LoVo (cell line): ENCODE data around the gene ACVR1.
"Not testable (repeated sequence)": the region's sequence is repeated elsewhere in the genome, so short reads cannot be mapped to it uniquely, and the experiment has no call there.

Source experiments
- DNase-seq: peaks from one replicate; pipeline ENCODE4 v3.0.0-alpha.2; 2016; ENCODE audit warnings: low spot score

Gene ACVR1

DNA sequence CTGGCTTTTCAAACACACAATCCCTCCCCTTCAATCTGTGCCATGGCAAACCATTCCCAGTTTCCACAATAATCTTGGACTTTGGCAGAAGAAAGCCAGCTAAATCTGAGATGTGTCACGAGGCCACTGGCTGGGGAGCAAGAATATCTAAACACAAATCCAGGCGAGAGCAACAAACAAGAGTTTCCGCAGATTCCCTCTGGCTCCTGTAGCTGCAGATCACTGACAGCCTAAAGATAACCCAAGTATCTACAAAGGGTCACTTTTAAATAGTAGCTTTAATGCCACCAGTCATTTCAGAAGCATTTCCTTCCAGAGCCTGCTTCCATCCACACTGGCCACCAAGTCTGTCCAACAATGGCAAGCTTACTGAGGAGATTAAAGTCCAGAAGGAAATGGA is 86.9 kb downstream of the ACVR1 start:
- DNase-seq: no peak

DNA sequence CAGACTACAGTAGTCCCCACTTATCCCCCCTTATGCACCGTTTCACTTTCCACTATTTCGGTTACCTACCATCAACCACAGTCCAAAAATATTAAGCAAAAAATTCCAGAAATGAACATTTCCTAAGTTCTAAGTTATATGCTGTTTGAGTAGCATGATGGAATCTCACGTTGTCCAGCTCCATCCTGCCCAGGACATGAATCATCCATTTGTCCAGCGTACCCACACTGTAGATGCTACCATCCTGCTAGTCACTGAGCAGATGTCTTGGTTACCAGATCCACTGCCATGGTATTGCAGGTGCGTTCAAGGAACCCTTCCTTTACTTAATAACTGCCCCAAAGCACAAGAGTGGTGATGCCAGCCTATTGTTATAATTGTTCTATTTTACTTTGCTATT is 87.9 kb downstream of the ACVR1 start:
- DNase-seq: no peak

DNA sequence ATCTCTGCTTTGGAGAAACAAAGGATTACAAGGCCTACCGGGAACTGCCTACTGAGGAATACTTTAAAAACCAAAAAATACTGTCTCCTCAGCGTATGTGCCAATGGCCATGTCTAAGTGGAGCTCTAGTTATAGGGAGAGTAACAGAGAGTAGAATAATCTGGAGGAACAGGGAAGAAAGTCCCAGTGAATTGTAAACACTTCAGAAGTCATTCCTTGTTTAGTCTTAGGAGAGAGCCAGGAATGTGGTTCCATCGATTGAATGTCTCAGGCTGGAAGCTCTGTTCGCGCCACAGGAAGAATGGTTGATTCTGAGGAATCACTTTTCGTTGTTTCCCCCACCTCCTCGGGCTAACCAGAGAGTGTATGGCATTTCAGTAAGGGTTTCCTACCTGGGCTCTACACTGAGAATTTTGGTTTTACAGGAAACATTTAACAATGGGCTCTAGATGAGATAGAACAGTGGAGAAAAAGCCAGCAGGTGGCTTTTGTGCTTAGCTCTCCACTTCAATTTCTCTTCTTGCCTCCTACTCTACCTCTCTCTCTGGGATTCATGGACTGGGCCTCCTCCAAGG is 88.7 kb downstream of the ACVR1 start:
- DNase-seq: no peak

- no peak for DNase-seq
Measured at GRCh38 chr2:157786663-157787363, 89.3 kb downstream of the ACVR1 start.

DNA sequence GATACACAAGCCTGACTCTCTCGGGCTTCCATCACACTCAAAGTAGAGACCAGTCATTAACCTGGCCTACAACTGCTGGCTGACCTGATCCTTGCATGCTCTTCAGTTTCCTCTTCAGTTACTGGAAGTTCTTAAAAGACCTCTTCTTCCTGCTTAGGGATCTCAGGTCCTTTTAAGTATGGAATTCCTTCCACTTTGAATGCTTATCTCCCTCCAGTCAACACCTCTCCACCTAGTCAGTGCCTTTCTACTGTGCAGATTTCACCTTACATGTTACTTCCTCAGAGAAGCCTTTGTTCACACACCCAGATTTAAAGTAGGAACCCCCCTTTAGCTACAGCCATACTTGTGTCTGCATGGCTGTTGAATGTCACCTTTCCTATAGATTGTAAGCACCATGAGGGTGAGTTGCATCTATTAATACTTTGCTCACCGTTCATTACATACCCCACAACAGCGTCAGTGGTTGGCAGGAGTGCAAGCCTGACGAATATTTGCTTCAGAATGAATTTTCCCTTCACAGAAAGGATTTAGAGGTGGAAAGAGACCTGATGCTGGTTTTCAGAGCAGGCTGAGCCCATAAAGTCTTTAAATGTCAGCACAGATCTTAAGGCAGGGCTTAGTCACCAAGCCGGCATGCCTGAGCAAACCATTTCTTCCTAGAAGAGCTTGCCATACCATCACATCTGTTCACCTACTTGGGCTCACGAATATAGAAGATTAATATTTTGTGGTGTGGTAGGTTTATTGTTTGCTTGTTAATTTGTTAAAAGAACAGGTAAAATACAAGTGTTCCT is 90.1 kb downstream of the ACVR1 start:
- no peak for DNase-seq

- peak; percentile 12 for DNase-seq
Measured at GRCh38 chr2:157785200-157785599, 90.9 kb downstream of the ACVR1 start.

GRCh38 chr2:157784823-157785175 is 91.3 kb downstream of the ACVR1 start:
- DNase-seq: no peak

DNA sequence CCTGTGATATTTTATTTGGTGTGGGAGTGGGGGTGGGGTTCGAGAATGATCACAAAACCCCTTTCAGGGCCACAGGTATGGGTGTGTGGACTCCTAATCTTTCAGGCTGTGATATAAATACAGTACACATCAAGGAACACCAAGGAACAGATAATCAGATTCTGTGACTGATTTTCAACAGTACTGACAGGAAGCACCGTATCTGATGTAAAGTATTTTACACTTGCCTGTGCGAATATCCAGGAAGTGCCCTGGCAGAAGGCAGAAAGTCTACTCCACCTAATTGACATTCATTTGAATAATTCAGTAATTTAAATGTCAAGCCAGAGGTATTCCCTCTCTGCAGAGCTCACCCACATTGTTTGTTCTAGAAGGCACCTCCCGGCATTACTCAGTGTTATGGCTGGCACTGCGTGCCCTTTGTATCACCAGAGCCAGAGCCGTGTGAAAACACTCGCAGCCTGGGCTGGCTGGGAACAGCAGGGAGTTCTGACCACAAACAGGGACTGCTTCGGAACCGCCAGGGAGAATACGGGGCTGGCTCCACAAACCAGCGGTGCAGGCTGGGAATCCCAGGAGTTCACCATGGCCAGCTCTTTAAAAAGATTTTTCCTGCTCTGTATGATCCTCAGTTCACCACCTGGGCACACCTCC is 91.8 kb downstream of the ACVR1 start:
- DNase-seq: peak; percentile 64

DNA sequence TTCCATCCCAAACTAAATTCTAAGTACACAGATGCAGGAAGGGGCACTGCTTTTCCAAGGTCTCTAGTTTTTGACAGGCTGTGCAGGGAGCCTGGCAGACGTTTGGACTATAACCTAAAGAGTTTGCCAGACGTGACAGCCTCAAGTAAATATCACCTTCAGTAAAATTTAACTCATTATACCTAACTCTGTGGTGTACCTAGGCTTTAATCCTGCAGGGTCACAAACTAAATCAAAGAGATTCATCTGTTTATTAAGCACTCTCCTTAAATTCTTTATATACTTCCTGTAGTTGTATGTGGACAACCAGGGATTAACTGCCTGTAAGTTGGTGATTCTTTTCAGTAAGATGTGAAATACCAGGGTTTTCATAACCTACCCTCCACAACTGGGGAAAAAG is 92.9 kb downstream of the ACVR1 start:
- no peak for DNase-seq

DNA sequence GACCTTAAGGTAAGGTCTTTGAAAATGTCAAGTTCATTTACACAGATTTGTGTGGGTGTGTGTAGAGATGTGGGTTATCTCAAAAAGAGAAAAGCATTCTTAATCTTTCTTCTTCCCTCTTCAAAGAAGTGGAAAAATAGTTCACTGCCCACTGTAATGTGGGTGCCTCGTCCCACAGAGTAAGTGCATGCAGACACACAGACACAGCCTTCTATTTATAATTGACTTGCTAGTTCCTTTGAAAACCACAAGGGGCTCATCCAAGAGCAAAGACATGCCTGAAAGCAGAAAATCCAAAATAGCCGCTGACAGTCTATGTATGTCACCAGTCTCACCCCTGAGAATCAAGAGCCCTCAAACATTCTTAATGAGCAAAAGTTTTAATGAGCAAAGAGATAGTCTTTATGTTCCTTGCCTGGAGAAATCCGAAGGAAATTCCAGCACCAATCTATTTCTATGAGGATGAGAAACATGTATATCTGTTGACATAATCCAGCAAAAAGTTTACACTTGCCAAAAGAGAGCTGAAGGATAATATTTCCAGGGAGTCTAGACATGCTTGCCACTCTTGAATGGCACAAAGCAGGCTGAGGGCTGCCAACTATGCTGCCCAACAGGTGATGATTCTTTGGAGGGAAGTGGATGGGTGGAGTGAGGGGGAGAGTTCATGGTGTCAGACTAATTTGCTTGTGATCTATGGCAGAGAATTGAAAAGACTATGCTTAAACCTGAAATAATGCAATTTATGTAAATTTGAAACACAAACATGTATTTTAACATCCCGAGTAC is 93.9 kb downstream of the ACVR1 start:
- DNase-seq: no peak

DNA sequence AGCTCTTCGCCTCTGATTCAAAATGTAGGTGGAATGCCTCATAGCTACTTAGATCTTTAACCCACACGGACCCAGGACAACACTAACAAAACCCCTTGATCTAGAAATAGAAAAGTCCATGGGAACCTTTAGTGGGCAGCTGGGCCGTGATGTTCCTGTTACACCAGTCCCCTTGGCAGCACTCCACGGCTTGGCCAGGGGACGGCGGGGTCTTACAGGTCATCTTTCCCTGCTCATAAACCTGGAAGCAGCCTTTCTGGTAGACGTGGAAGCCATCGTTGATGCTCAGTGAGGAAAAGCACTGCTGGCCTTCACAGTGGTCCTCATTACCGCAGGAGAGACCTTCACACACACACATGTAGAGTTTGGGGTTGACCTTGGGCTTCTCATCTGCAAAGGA is 95.9 kb downstream of the ACVR1 start:
- no peak for DNase-seq

DNA sequence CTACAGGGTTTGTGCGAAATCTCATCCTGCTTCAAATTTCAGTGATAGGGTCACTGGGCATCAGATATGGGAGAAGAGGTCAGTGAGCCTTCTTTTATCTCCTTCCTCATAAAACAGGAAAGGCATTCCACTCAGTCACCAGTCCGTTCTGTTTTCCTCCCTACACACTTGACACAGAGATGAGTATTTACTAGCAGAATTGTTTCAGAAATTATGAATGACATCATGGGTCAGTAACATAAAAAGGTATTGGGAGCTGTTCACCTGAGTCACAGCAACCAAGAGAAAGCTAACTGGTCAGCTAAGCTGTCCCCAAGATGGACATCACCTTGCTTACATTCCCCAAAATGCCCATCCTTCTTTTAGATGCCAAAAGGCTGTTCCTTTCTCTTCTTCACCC is 96.3 kb downstream of the ACVR1 start:
- DNase-seq: no peak

DNA sequence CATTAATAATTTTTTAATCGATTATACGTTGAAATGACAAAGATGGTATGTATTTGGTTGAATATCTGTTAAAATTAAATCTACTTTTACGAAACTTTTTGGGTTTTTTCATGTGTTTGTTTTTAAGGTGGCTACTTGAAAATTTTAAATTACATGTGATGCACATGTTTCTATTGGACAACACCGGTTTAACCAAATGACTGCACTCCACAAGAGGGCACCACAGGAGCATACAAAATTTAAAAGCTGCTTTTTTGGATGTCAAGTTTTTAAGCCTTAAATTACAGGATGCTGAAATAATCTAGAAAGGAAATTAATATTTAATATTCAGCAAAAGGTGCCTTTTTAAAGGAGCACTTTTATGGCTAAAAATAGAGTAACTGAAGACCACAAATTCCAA is 98.7 kb downstream of the ACVR1 start:
- DNase-seq: peak; percentile 19

GRCh38 chr2:157771234-157771633 is 104.9 kb downstream of the ACVR1 start:
- no peak for DNase-seq

DNA sequence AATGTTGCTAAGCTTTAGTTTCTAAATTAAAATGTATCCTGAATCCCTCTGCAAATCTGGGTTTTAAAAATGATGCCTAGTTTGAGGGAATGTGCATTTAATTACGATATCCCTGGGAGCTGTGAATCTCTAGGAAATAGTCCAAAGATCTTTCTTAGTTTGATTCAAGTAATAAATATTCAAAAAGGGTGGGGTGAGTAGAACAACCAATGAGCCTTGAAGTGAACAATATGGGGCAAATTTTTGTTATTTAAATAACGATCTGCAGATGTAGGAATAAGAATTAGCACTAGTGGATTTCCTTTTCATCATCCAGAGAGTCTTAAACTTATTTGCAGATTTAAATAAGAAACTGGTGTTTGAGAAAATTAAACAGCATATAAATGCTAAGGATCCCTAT is 106.3 kb downstream of the ACVR1 start:
- no peak for DNase-seq

DNA sequence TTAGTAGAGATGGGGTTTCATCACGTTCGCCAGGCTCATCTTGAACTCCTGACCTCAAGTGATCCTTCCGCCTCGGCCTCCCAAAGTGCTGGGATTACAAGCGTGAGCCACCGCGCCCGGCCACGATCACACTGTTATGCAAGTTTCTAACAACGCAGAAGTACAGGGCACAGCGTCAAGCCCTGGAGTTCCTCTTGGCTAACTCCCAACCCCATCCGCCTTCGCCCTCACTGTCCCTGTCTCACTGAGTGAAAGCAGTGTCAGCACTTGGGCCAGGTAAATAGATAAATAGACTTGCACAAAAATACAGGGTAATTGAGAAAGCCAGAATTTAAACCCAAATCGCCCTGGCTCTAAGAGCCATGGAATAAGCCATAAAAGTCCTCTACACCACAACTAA is 111.7 kb downstream of the ACVR1 start:
- no peak for DNase-seq

DNA sequence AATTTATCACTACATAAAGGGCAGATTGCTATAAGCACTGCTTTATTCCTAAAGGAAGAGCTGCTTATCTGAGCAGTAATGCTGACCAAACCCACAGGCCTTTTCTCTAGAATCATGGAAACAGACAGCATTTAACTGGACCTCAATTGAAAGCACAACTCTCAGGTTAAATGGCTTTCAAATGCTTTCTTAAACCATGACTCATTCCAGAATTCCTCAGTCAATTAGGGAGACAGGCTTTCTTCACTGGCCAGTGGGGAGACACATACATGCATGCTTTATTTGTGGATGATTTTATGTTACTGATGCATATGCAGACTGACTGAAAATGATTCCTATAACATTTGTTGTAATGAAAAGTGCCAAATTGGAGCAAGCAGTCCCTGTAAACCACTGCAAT is 114.6 kb downstream of the ACVR1 start:
- no peak for DNase-seq

DNA sequence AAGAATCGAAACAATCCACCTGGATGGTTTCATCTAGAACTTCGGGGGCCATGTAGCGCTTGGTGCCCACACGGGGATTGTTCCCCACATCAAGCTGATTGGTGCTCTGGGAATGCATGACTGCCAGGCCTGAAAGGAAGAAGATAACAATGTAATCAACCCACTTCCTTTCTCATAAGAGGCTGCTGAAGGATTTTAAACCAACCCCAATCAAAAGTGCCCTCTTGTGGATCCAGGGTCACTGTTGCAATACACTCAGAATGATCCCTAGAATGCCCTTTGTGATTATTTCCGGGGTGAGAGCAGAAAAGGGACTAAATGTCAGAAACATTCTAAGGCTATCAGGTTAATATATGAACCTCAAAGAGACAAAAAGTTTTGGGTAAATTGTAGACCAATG is 115.2 kb downstream of the ACVR1 start:
- no peak for DNase-seq

DNA sequence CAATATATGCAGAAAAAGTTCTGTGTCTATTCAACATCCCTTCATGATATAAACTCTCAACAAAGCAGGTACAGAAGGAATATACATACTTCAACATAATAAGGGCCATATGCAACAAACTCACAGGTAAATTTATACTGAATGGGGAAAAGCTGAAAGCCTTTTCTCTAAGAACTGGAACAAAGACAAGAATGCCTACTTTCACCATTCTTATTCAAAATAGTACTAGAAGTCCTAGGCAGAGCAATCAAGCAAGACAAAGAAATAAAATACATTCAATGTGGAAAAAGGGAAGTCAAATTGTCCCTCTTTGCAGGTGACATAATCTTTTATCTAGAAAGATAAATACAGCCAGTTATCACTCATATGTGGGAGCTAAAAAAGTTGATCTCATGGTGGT is 116.3 kb downstream of the ACVR1 start:
- no peak for DNase-seq

DNA sequence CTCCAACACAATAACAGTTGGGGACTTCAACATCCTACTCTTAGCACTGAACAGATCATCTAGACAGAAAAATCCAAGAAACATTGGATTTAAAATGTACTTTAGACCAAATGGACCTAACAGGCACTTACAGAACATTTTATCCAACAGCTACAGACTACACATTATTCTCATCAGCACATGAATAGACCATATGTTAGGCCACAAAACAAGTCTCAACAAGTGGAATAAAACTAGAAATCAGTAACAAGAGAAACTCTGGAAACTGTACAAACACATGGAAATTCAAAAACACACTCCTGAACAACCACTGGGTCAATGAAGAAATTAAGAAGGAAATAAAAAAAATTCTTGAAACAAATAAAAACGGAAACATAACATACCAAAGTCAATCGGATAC is 117.5 kb downstream of the ACVR1 start:
- no peak for DNase-seq

- no peak for DNase-seq
Measured at GRCh38 chr2:157757500-157757899, 118.6 kb downstream of the ACVR1 start.

DNA sequence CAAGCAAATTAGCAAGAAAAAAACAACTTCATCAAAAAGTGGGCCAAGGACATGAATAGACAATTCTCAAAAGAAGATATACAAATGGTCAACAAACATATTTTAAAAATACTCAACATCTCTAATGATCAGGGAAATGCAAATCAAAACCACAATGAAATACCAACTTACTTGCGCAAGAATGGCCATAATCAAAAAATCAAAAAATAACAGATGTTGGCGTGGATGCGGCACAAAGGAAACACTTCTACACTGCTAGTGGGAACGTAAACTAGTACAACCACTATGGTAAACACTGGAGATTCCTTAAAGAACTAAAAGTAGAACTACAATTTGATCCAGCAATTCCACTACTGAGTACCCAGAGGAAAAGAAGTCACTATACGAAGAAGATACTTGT is 119.7 kb downstream of the ACVR1 start:
- not testable (repeated sequence) for DNase-seq
